SK-N-SH treated with all-trans-retinoic acid at 6 μM for 48 hours (cell line): ENCODE measurements around the gene BCL6B.

Experiments used
- ATAC-seq: fragments of 200-7000 bp; cut with Tn5 transposase; 3 replicates; pipeline ENCODE4 v1.9.1; 2020; ENCODE audit warnings: mild to moderate bottlenecking, moderate library complexity
- ARNTL ChIP-seq: fragments of 450-650 bp; formaldehyde crosslinking; IDR thresholded peaks from 2 replicates; pipeline ENCODE4 v1.5.0; 2020; ENCODE audit warnings: low read depth, mild to moderate bottlenecking, moderate library complexity, borderline replicate concordance
- BACH2 ChIP-seq: fragments of 250-450 bp; sonication (Bioruptor Pico); IDR thresholded peaks from 2 replicates; pipeline ENCODE4 v1.9.0; 2021; ENCODE audit warnings: mild to moderate bottlenecking, borderline replicate concordance
- CREB5 ChIP-seq: fragments of 250-450 bp; sonication (Bioruptor Pico); IDR thresholded peaks from 2 replicates; pipeline ENCODE4 v1.5.1; 2020; ENCODE audit warnings: low read depth, mild to moderate bottlenecking, moderate library complexity
- CSRNP3 ChIP-seq: fragments of 250-450 bp; sonication (Bioruptor Pico); IDR thresholded peaks from 2 replicates; pipeline ENCODE4 v1.5.1; 2021; ENCODE audit warnings: mild to moderate bottlenecking, moderate library complexity
- GLIS3 ChIP-seq: fragments of 250-450 bp; sonication (Bioruptor Pico); IDR thresholded peaks from 2 replicates; pipeline ENCODE4 v1.5.0; 2020; ENCODE audit warnings: mild to moderate bottlenecking, moderate library complexity
- ISL1 ChIP-seq: fragments of 250-450 bp; sonication (Bioruptor Pico); IDR thresholded peaks from 2 replicates; pipeline ENCODE4 v2.1.2; 2022; ENCODE audit warnings: mild to moderate bottlenecking, moderate library complexity
- OSR1 ChIP-seq: fragments of 250-450 bp; sonication (Bioruptor Pico); IDR thresholded peaks from 2 replicates; pipeline ENCODE4 v1.8.0; 2022; ENCODE audit warnings: moderate library complexity, mild to moderate bottlenecking, inconsistent platforms
- PATZ1 ChIP-seq: fragments of 250-450 bp; sonication (Bioruptor Pico); IDR thresholded peaks from 2 replicates; pipeline ENCODE4 v1.8.0; 2020; ENCODE audit warnings: mild to moderate bottlenecking, moderate library complexity, borderline replicate concordance
- POU6F1 ChIP-seq: fragments of 250-450 bp; sonication (Bioruptor Pico); IDR thresholded peaks from 2 replicates; pipeline ENCODE4 v1.8.0; 2021; ENCODE audit warnings: low read depth, mild to moderate bottlenecking, moderate library complexity, borderline replicate concordance
- SNAI2 ChIP-seq: fragments of 250-450 bp; sonication (Bioruptor Pico); IDR thresholded peaks from 2 replicates; pipeline ENCODE4 v1.5.0; 2020; ENCODE audit warnings: mild to moderate bottlenecking, moderate library complexity
- TCF4 ChIP-seq: fragments of 250-450 bp; sonication (Bioruptor Pico); IDR thresholded peaks from 2 replicates; pipeline ENCODE4 v1.8.0; 2021; ENCODE audit warnings: mild to moderate bottlenecking, moderate library complexity, borderline replicate concordance
- TOX ChIP-seq: fragments of 250-450 bp; sonication (Bioruptor Pico); IDR thresholded peaks from 2 replicates; pipeline ENCODE4 v1.8.0; 2021; ENCODE audit warnings: mild to moderate bottlenecking, moderate library complexity, borderline replicate concordance
- TSHZ2 ChIP-seq: fragments of 250-450 bp; sonication (Bioruptor Pico); IDR thresholded peaks from 2 replicates; pipeline ENCODE4 v1.5.0; 2020; ENCODE audit warnings: mild to moderate bottlenecking, moderate library complexity
- ZFP3 ChIP-seq: fragments of 250-450 bp; sonication (Bioruptor Pico); IDR thresholded peaks from 2 replicates; pipeline ENCODE4 v1.5.0; 2020; ENCODE audit warnings: mild to moderate bottlenecking, moderate library complexity
- ZFP30 ChIP-seq: fragments of 450-650 bp; formaldehyde crosslinking; IDR thresholded peaks from 2 replicates; pipeline ENCODE4 v1.5.0; 2022; ENCODE audit warnings: mild to moderate bottlenecking, moderate library complexity
- ZNF565 ChIP-seq: fragments of 450-650 bp; formaldehyde crosslinking; conservative IDR thresholded peaks from 2 replicates; pipeline ENCODE4 v1.5.0; 2020; ENCODE audit warnings: low read depth, mild to moderate bottlenecking, moderate library complexity
- ZNF70 ChIP-seq: fragments of 450-650 bp; formaldehyde crosslinking; IDR thresholded peaks from 2 replicates; pipeline ENCODE4 v1.5.0; 2020; ENCODE audit warnings: mild to moderate bottlenecking, moderate library complexity

BCL6B gene

GRCh38 chr17:7035591-7036368 is 12.9 kb downstream of the BCL6B start, which contains the start of gene SLC16A13:
Gene SLC16A13, plus strand, starts transcription at chr17:7036015. Its CDS starts 368 bp downstream, at chr17:7036383.
- no peak for TF ChIP-seq SNAI2
- TF ChIP-seq TCF4 (CRISPR knock-in tag): no peak
- TF ChIP-seq, all 23 proteins: peak for 0

GRCh38 chr17:7038025-7038862 is 15.4 kb downstream of the BCL6B start:
- no peak for TF ChIP-seq PATZ1 (CRISPR knock-in tag)
- ATAC-seq: no peak

More at GRCh38 chr17:7035591-7036368, 12.9 kb downstream of the BCL6B start, which contains the start of gene SLC16A13:
- ATAC-seq: peak; percentile 97

GRCh38 chr17:7039832-7040231 is 17.0 kb downstream of the BCL6B start:
- ATAC-seq: no peak

More at GRCh38 chr17:7039832-7040231, 17.0 kb downstream of the BCL6B start:
- TF ChIP-seq TSHZ2: no peak
- no peak for TF ChIP-seq ZFP30
- TF ChIP-seq POU6F1 (CRISPR knock-in tag): no peak
- TF ChIP-seq GLIS3 (CRISPR knock-in tag): no peak
- TF ChIP-seq ARNTL: no peak
- TF ChIP-seq CREB5 (CRISPR knock-in tag): no peak
- TF ChIP-seq TCF4 (CRISPR knock-in tag): no peak
- no peak for TF ChIP-seq ZNF565 (CRISPR knock-in tag)
- TF ChIP-seq ZNF70 (CRISPR knock-in tag): no peak
- no peak for TF ChIP-seq PATZ1 (CRISPR knock-in tag)
- no peak for TF ChIP-seq CSRNP3 (CRISPR knock-in tag)
- no peak for TF ChIP-seq ISL1 (CRISPR knock-in tag)
- TF ChIP-seq OSR1: no peak
- TF ChIP-seq ZFP3 (CRISPR knock-in tag): no peak
- no peak for TF ChIP-seq BACH2 (CRISPR knock-in tag)
- TF ChIP-seq SNAI2: no peak
- TF ChIP-seq TOX (CRISPR knock-in tag): no peak
